K562 (cell line): Measurements from ENCODE around the gene CHD3. TPM values are rescaled to one million over a fixed set of nuclear protein-coding genes. Genes with fewer than 3 reads are reported as not detected.

Experiments used
- ARID4B ChIP-seq: sonication (generic); formaldehyde crosslinking; IDR thresholded peaks from 2 replicates; pipeline ENCODE4 v1.8.0; 2022; ENCODE audit warnings: mild to moderate bottlenecking, missing genetic modification reagents
- DACH1 ChIP-seq: fragments of 450-650 bp; IDR thresholded peaks from 2 replicates; pipeline ENCODE4 v1.6.1; 2018; ENCODE audit not compliant: partially characterized antibody
- RBM39 ChIP-seq: fragments of 200-400 bp; formaldehyde crosslinking; optimal IDR thresholded peaks from 2 replicates; pipeline ENCODE3; 2018; ENCODE audit warnings: low read depth, low read length
- THAP12 ChIP-seq: fragments of 250-450 bp; sonication (Bioruptor Pico); IDR thresholded peaks from 2 replicates; pipeline ENCODE4 v1.9.0; 2021; ENCODE audit warnings: mild to moderate bottlenecking, inconsistent platforms
- VEZF1 ChIP-seq: fragments of 200-800 bp; sonication (Bioruptor generic); IDR thresholded peaks from 2 replicates; pipeline ENCODE4 v1.6.1; 2017; ENCODE audit warnings: missing genetic modification characterization, missing compliant biosample characterization
- ZBTB17 ChIP-seq: fragments of 450-650 bp; formaldehyde crosslinking; IDR thresholded peaks from 2 replicates; pipeline ENCODE4 v1.4.0; 2020; ENCODE audit warnings: mild to moderate bottlenecking
- ZFP91 ChIP-seq: sonication (generic); formaldehyde crosslinking; IDR thresholded peaks from 2 replicates; pipeline ENCODE4 v1.8.0; 2022; ENCODE audit warnings: mild to moderate bottlenecking, missing genetic modification reagents
- ZNF444 ChIP-seq: fragments of 250-450 bp; sonication (Bioruptor Pico); IDR thresholded peaks from 2 replicates; pipeline ENCODE4 v1.4.0; 2020; ENCODE audit warnings: mild to moderate bottlenecking, moderate library complexity
- ZNF592 ChIP-seq: fragments of 450-650 bp; IDR thresholded peaks from 2 replicates; pipeline ENCODE4 v1.6.1; 2017; ENCODE audit warnings: antibody characterized with exemption, mild to moderate bottlenecking
- polyA plus RNA-seq, 8 experiments: library from polyadenylated mRNA; depleted of rRNA in 4 of 8; stranded (reverse) in 5 of 8; unstranded in 3 of 8; fragments of >200 nt; fragmentation: Nextera tagmentation in 2 of 8; fragmentation: Illumina TruSeq in 1 of 8; extraction: Ambion mirVana in 2 of 8; extraction: Trizol in 1 of 8; gene quantifications; 2 replicates each; pipeline versions ENCODE4 v1.2.1 to v1.2.3, GENCODE V29; 2011 to 2014; ENCODE audit warnings: inconsistent platforms in 1 of 8, missing spikeins in 1 of 8
- total RNA-seq, 7 experiments: library from RNA; depleted of rRNA in 6 of 7; stranded (reverse); fragments of >200 nt in 6 of 7; fragmentation: Illumina TruSeq in 2 of 7; extraction: Trizol in 2 of 7; gene quantifications; 2 replicates each; pipeline versions ENCODE4 v1.2.1 to v1.2.3, GENCODE V29; 2011 to 2021; ENCODE audit warnings: low replicate concordance in 1 of 7

Gene CHD3
- total and polyA plus RNA-seq, 9 of the 15 experiments (the other 6 are each of a cell fraction or from before 2014, with no cell fraction given): 0.39 to 38.2 (median 21.2) TPM

GRCh38 chr17:7843536-7844291 lies 44.9 kb upstream of the CHD3 start (continued):
- TF ChIP-seq ARID4B (peak; percentile 69; the same call in 1 of the 2 replicates), RBM39 (no peak), ZBTB17 (CRISPR knock-in tag) (peak; percentile 84), DACH1 (peak; percentile 68), THAP12 (CRISPR knock-in tag) (no peak), ZNF444 (CRISPR knock-in tag) (no peak), ZNF592 (0 out of 2 replicates have a peak, but pooled peaks have one; percentile 18), VEZF1 (CRISPR knock-in tag) (peak; percentile 94), ZFP91 (peak; percentile 83)
